ENCODE data around the gene UBL7.
"Not testable (repeated sequence)": the region's sequence is repeated elsewhere in the genome, so short reads cannot be mapped to it uniquely, and the experiment has no call there.

Gene UBL7

GRCh38 chr15:74463634-74464033 lies 2.7 kb upstream of the UBL7 start:
- no peak for DNase-seq (ENCODE audit: low read depth)

GRCh38 chr15:74461847-74462511 lies 1.0 kb upstream of the UBL7 start:
- DNase-seq (ENCODE audit: low read depth) = no peak

GRCh38 chr15:74460298-74460697 lies 662 bp downstream of the UBL7 start:
- no peak for DNase-seq (ENCODE audit: low read depth)

GRCh38 chr15:74459798-74460197 lies 1.2 kb downstream of the UBL7 start:
- not testable (repeated sequence) for DNase-seq (ENCODE audit: low read depth)

GRCh38 chr15:74458473-74458872 lies 2.5 kb downstream of the UBL7 start:
- DNase-seq (ENCODE audit: low read depth) = peak; percentile 55

- not testable (repeated sequence) for DNase-seq (ENCODE audit: low read depth)
Measured at GRCh38 chr15:74457036-74457435, 3.9 kb downstream of the UBL7 start.

- DNase-seq (ENCODE audit: low read depth) = no peak
Measured at GRCh38 chr15:74454764-74455500, 6.0 kb downstream of the UBL7 start.

GRCh38 chr15:74453925-74454763 lies 6.8 kb downstream of the UBL7 start:
- DNase-seq (ENCODE audit: low read depth) = no peak

GRCh38 chr15:74451861-74452835 lies 8.8 kb downstream of the UBL7 start:
- no peak for DNase-seq (ENCODE audit: low read depth)

- no peak for DNase-seq (ENCODE audit: low read depth)
Measured at GRCh38 chr15:74451322-74451721, 9.6 kb downstream of the UBL7 start.

- DNase-seq (ENCODE audit: low read depth) = no peak
Measured at GRCh38 chr15:74449643-74450205, 11.2 kb downstream of the UBL7 start.

GRCh38 chr15:74449095-74449494 lies 11.9 kb downstream of the UBL7 start:
- DNase-seq (ENCODE audit: low read depth) = no peak

GRCh38 chr15:74445816-74446763 lies 14.9 kb downstream of the UBL7 start:
- no peak for DNase-seq (ENCODE audit: low read depth)

- no peak for DNase-seq (ENCODE audit: low read depth)
Measured at GRCh38 chr15:74444106-74445062, 16.6 kb downstream of the UBL7 start.

GRCh38 chr15:74443100-74443909 lies 17.7 kb downstream of the UBL7 start:
- DNase-seq (ENCODE audit: low read depth) = peak; percentile 57

GRCh38 chr15:74442604-74443003 lies 18.4 kb downstream of the UBL7 start:
- no peak for DNase-seq (ENCODE audit: low read depth)

- DNase-seq (ENCODE audit: low read depth) = no peak
Measured at GRCh38 chr15:74442063-74442462, 18.9 kb downstream of the UBL7 start.

Data from amniotic epithelial cell (primary cell).